K562 (cell line): Measurements from ENCODE around the gene SMC4. TPM values are rescaled to one million over a fixed set of nuclear protein-coding genes. Genes with fewer than 3 reads are reported as not detected.
A peak's percentile ranks its signal among the peaks of the same experiment; 100 is the strongest.

Source experiments
- ARID1B ChIP-seq: fragments of 450-650 bp; IDR thresholded peaks from 2 replicates; pipeline ENCODE4 v1.6.1; 2016; ENCODE audit warnings: antibody characterized with exemption, mild to moderate bottlenecking, inconsistent platforms
- CBFB ChIP-seq: sonication (generic); formaldehyde crosslinking; IDR thresholded peaks from 2 replicates; pipeline ENCODE4 v1.4.0; 2020; ENCODE audit warnings: mild to moderate bottlenecking, missing genetic modification reagents
- CREB1 ChIP-seq, 2 experiments: sonication (generic) in 1 of 2; formaldehyde crosslinking in 1 of 2; IDR thresholded peaks; 2 replicates each; pipeline versions ENCODE4 v1.6.1 to v1.8.0; 2012 to 2022; ENCODE audit warnings: inconsistent platforms in 1 of 2, mild to moderate bottlenecking in 1 of 2, missing genetic modification reagents in 1 of 2, moderate library complexity in 1 of 2
- HES1 ChIP-seq: fragments of 450-650 bp; IDR thresholded peaks from 2 replicates; pipeline ENCODE4 v1.6.1; 2016; ENCODE audit warnings: low read depth, mild to moderate bottlenecking, moderate library complexity
- KDM5B ChIP-seq: fragments of 200-600 bp; sonication (generic); IDR thresholded peaks from 2 replicates; pipeline ENCODE4 v1.6.1; 2012; ENCODE audit warnings: low read depth, mild to moderate bottlenecking, moderate library complexity, low read length, control low read depth, inconsistent platforms; ENCODE audit not compliant: insufficient replicate concordance
- MAFF ChIP-seq: IDR thresholded peaks from 2 replicates; pipeline ENCODE4 v1.6.1; 2012; ENCODE audit warnings: low read length, improper control_type of control experiment
- PHB ChIP-seq: fragments of 250-450 bp; sonication (Bioruptor Pico); IDR thresholded peaks from 2 replicates; pipeline ENCODE4 v1.5.0; 2021
- PYGO2 ChIP-seq: fragments of 450-650 bp; IDR thresholded peaks from 2 replicates; pipeline ENCODE4 v1.6.1; 2016; ENCODE audit warnings: mild to moderate bottlenecking, missing genetic modification characterization, moderate library complexity, missing compliant biosample characterization
- SRSF9 ChIP-seq: fragments of 200-400 bp; formaldehyde crosslinking; IDR thresholded peaks from 2 replicates; pipeline ENCODE4 v1.6.1; 2017; ENCODE audit warnings: low read depth, low read length, borderline replicate concordance
- THRB ChIP-seq: fragments of 450-650 bp; formaldehyde crosslinking; conservative IDR thresholded peaks from 2 replicates; pipeline ENCODE4 v1.4.0; 2022; ENCODE audit warnings: mild to moderate bottlenecking, missing genetic modification characterization
- TSHZ1 ChIP-seq: fragments of 250-450 bp; sonication (Bioruptor Pico); IDR thresholded peaks from 2 replicates; pipeline ENCODE4 v1.4.0; 2020; ENCODE audit warnings: mild to moderate bottlenecking, moderate library complexity
- ZFP36 ChIP-seq: fragments of 150-350 bp; IDR thresholded peaks from 2 replicates; pipeline ENCODE4 v1.6.1; 2018; ENCODE audit warnings: low read length, low read depth; ENCODE audit not compliant: partially characterized antibody
- polyA plus RNA-seq, 8 experiments: library from polyadenylated mRNA; depleted of rRNA in 4 of 8; stranded (reverse) in 5 of 8; unstranded in 3 of 8; fragments of >200 nt; fragmentation: Nextera tagmentation in 2 of 8; fragmentation: Illumina TruSeq in 1 of 8; extraction: Ambion mirVana in 2 of 8; extraction: Trizol in 1 of 8; gene quantifications; 2 replicates each; pipeline versions ENCODE4 v1.2.1 to v1.2.3, GENCODE V29; 2011 to 2014; ENCODE audit warnings: inconsistent platforms in 1 of 8, missing spikeins in 1 of 8
- total RNA-seq, 7 experiments: library from RNA; depleted of rRNA in 6 of 7; stranded (reverse); fragments of >200 nt in 6 of 7; fragmentation: Illumina TruSeq in 2 of 7; extraction: Trizol in 2 of 7; gene quantifications; 2 replicates each; pipeline versions ENCODE4 v1.2.1 to v1.2.3, GENCODE V29; 2011 to 2021; ENCODE audit warnings: low replicate concordance in 1 of 7
- TF ChIP-seq, protein P1 (sequence below): sonication (generic); formaldehyde crosslinking; IDR thresholded peaks from 2 replicates; pipeline ENCODE4 v1.8.0; 2023; ENCODE audit warnings: missing genetic modification reagents, mild to moderate bottlenecking, borderline replicate concordance
- TF ChIP-seq, protein P2 (sequence below), 2 experiments: fragments of 450-650 bp; IDR thresholded peaks; 2 replicates each; pipeline ENCODE4 v1.6.1; 2016

Gene SMC4
- total and polyA plus RNA-seq, 9 of the 15 experiments (the other 6 are each of a cell fraction or from before 2014, with no cell fraction given), result 87.9 to 347 (median 176) TPM

DNA sequence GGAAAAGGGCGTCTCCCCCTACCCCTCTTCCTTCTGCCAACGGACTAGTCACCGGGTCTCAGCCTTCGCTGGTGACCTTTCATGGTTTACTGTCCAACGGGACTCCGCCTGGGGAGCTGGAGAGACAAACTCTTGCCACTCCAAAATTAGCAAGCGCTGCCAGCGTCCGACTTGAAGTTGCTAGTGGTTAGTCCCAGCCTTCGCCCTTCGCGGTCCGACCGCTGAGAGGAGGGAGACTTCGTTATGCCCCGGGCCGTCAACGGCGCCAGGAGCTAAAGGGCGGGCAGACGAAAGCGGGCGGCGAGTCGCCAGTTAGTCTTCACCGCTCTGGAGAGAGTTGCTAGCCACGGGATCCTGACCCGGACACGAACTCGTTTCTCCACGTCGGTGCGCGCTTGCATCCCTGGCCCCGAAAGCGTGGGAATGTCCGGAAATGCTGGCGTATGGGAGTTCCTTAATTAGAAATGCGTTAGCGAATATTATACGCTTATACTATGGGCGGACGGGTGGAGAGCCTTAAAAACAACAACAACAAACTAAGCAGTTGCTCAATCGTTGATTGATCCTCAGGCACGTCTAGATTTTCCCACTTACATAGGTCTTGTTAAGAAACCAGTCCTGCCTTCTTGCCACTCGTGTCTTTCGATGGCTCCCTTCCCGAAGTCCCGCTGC, 716 bp downstream of the SMC4 start (continued):
- TF ChIP-seq THRB (CRISPR knock-in tag) (no peak), CBFB (CRISPR knock-in tag) (no peak), TSHZ1 (CRISPR knock-in tag) (no peak), ARID1B (no peak), KDM5B (peak; percentile 0), CREB1 (IDR thresholded peaks at IDR 0.05) (no peak), CREB1 (CRISPR knock-in tag; IDR thresholded peaks at IDR 0.05) (no peak), PYGO2 (tag) (no peak), ZFP36 (no peak), PHB (no peak), HES1 (no peak), MAFF (no peak), SRSF9 (no peak)
- TF ChIP-seq, protein P1, sequence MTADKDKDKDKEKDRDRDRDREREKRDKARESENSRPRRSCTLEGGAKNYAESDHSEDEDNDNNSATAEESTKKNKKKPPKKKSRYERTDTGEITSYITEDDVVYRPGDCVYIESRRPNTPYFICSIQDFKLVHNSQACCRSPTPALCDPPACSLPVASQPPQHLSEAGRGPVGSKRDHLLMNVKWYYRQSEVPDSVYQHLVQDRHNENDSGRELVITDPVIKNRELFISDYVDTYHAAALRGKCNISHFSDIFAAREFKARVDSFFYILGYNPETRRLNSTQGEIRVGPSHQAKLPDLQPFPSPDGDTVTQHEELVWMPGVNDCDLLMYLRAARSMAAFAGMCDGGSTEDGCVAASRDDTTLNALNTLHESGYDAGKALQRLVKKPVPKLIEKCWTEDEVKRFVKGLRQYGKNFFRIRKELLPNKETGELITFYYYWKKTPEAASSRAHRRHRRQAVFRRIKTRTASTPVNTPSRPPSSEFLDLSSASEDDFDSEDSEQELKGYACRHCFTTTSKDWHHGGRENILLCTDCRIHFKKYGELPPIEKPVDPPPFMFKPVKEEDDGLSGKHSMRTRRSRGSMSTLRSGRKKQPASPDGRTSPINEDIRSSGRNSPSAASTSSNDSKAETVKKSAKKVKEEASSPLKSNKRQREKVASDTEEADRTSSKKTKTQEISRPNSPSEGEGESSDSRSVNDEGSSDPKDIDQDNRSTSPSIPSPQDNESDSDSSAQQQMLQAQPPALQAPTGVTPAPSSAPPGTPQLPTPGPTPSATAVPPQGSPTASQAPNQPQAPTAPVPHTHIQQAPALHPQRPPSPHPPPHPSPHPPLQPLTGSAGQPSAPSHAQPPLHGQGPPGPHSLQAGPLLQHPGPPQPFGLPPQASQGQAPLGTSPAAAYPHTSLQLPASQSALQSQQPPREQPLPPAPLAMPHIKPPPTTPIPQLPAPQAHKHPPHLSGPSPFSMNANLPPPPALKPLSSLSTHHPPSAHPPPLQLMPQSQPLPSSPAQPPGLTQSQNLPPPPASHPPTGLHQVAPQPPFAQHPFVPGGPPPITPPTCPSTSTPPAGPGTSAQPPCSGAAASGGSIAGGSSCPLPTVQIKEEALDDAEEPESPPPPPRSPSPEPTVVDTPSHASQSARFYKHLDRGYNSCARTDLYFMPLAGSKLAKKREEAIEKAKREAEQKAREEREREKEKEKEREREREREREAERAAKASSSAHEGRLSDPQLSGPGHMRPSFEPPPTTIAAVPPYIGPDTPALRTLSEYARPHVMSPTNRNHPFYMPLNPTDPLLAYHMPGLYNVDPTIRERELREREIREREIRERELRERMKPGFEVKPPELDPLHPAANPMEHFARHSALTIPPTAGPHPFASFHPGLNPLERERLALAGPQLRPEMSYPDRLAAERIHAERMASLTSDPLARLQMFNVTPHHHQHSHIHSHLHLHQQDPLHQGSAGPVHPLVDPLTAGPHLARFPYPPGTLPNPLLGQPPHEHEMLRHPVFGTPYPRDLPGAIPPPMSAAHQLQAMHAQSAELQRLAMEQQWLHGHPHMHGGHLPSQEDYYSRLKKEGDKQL (CRISPR knock-in tag), result no peak
- TF ChIP-seq, protein P2, sequence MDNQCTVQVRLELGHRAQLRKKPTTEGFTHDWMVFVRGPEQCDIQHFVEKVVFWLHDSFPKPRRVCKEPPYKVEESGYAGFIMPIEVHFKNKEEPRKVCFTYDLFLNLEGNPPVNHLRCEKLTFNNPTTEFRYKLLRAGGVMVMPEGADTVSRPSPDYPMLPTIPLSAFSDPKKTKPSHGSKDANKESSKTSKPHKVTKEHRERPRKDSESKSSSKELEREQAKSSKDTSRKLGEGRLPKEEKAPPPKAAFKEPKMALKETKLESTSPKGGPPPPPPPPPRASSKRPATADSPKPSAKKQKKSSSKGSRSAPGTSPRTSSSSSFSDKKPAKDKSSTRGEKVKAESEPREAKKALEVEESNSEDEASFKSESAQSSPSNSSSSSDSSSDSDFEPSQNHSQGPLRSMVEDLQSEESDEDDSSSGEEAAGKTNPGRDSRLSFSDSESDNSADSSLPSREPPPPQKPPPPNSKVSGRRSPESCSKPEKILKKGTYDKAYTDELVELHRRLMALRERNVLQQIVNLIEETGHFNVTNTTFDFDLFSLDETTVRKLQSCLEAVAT (IDR thresholded peaks at IDR 0.05), result peak; percentile 43 to 63; a peak in 2 of 4 replicates
